ENCODE measurements around the gene DLG1.

Gene DLG1

GRCh38 chr3:197312431-197312830, 14.0 kb upstream of the DLG1 start:
- no peak for DNase-seq

DNA sequence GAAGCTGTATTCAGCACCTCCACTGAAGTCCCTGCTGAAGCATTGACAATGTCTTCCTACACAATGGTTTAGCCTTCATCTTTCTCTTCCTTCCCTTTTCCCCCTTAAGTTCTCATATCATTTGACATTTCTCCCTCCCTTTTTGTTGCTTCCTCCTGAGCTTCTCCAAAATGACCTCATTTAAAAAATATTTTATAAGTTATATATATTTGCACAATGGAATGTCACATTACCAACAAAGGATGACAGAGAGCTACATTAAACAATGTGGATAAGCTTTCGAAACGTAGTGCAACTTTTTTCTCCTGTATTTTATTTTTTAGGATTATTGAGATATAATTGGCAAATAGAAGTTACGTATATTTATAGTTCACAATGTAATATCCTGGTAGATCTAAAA, 13.2 kb upstream of the DLG1 start:
- no peak for DNase-seq

DNA sequence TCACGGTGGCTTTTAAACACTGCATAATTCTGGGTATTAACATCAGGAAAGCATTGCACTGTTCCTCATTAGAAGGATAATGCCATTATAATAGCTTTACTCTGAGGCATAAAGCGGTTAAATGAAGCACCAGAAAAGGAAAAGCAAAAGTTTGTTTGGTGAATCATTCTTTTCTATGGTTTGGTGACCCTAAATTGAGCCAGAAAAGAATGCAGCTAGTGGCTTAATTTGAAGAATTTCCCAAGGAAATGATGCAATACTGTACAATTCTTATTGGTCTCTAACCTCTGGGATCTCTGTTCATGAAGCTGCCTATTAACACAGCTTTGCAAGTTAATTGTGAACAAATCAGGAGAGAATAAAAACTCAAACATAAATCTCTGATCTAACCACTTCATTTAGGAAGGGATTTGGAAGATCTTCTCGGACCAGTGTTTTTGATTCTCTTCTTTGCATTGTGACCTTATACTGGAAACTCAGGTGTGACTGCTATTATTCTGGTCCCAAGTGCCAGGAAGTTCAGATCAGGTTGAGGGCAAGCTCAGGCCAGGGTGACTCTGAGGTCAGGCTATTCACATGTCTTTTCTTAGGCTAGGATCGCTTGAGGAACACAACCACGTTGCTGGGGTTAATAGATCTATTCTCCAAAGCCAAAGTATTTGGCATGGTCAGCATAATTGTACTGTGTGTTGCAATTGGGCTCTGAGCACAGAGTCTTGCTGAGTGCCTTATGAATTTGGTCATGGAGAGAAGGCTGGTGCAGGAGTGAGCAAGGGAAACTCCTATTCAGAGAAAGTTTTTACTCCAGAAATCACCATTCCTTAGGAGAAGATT, 11.3 kb upstream of the DLG1 start:
- no peak for DNase-seq

DNA sequence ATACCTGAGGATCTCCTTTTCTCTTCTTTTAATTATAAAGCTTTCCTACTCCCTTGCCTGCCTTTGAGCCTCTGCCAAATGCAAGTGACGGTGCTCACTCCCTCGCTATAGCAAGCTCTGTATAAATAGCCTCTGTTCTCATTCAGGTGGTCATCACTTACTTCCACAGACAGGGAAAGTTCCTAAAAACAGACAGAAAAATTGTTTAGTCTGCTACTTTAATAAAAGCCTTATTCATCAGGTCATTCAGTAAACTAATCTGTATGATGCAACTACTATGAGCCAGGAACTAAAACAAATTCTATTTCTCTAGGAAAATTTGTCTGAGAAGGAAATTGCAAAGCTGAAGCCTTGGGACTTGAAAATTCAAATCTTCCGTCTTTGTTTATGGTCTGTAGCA, 10.2 kb upstream of the DLG1 start:
- DNase-seq = no peak

DNA sequence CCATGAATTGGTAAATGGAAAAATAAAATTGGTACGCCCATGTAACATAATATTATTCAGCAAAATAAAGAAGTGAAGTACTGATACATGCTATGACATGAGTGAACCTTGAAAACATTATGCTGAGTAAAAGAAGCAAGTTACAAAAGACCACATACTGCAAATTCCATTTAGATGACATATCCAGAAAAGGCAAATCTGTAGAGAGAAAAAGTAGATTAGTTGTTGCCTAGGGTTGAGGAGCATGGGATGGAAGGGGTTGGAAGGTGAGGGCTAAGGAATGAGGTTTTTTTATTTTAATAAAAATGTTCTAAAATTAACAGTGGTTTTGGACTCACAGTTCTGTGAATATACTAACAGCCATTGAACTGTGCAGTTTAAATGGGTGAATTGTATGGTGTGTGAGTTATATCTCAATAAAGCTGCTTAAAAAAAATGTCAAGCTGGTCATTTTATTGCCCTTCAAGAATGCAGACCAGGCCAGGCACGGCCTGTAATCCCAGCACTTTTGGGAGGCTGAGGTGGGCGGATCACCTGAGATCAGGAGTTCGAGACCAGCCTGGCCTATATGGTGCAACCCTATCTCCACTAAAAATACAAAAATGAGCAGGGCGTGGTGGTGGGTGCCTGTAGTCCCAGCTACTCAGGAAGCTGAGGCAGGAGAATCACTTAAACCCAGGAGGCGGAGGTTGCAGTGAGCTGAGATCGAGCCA, 8.1 kb upstream of the DLG1 start:
- DNase-seq = no peak

DNA sequence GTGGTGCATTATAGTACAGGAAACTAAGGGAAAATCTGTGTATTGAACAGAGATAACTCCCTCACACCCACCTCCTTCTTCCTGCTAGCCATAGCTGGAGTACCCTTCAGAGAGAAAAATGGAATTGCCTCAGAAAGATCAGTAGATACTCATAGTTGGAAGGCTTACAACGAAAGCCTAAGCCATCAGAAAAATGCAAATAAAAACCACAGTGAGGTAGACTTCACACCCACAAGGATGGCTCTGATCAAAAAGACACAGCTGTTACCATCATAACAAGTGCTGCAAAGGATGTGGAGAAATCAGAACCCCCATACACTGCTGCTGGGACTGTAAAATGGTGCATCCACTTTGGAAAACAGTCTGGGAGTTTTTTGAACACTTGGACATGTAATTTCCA, 7.4 kb upstream of the DLG1 start:
- no peak for DNase-seq

DNA sequence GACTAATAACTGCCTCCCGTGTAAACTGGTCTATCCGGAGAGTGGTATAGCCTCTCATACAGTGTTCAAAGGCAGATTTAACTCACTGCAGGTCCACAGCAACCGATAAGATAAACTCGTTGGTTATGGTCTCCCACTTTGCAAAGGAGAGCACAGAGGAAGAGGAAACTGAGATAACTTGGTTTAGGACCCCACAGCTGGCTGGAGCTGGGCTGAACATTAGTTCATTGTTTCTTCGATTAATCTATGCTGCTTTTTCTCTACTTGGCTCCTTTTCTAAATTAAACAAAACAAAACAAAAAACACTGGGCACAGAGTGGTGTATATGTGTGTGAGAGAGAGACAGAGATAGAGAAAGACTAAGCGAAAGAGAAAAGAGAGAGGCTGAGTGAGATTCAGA, 5.0 kb upstream of the DLG1 start:
- peak; percentile 33 for DNase-seq

- DNase-seq = no peak
These were observed 4.4 kb upstream of the DLG1 start for GRCh38 chr3:197302696-197303341.

- no peak for DNase-seq
These were observed 3.6 kb upstream of the DLG1 start for GRCh38 chr3:197302033-197302432.

DNA sequence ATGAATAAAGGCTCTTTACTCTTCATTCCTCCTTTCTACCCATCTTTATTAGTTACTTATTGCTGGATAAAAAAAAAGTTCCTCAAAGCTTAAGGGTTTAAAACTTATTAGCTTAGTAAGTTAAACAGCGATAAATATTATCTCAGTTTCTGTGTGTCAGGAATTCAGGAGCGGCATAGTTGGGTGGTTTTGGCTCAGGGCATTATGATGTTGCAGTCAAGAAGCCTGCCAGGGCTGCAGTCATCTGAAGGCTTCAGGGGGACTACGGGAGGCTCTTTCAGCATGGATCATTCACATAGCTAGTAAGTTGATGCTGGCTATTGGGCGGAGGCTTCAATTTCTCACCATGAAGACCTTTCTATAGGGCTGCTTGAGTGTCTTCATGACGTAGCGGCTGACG, 1.9 kb upstream of the DLG1 start:
- DNase-seq = no peak

DNA sequence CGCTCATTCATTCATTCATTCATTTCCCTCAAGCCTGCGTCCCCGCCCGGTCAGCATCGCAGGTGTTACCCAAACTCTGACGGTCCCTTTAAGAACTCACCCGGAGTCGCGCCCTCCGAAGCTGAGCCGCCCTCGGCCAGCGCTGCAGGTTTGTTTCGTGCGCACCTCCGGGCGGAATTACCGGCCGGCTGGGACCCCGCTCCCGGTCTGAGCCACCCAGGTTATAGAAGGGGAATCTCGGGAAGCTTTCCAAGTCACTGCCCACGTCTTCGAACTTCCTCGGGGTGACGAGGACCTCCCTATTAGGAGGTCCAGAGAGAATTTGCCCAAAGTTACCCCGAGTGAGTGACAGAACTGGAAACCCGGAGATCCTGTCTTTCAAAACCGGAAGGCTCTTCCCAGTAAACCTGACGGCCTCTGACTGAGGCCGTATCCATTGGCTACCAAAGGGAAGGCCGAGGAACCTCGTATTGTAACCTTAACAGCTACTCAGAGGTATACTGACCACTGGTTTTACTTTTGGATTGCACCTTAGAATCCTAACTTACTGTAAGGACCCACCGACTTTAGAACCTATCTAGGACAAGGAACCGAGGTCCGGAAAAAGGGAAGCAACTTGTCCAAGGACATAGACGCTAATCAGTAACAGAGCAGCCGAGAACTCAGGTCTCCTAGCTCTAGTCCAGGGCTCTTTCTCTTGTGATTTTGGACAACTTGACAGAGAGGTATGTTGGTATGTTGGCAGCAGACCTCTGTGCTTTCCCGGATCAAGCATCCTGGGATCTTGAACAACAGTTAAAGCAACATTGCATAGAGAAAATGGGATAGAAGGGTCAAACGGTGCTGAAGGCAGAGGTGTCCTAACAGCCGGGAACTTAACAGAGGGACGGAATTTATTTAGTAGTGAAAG, 788 bp upstream of the DLG1 start:
- peak; percentile 40 for DNase-seq

- peak; percentile 79 for DNase-seq
These were observed 704 bp downstream of the DLG1 start for GRCh38 chr3:197297476-197298340.

DNA sequence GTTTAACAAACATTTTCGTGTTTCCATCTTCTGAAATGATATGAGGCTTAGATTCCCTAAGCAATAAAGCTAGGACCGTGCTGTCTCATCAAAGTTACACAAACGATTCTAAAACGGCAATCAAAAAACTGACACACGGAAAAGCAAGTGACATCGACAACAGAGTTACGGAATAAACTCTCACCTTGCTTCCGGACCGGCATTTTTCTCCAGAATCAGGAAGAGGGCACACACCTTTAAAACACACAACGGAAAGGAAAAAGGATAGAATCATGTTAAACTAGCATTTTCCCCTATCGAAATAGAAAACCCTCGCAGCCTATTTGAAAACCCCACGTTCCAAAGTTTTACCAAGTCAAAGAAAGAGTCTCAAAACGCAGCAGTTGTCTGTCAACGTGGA, 1.4 kb downstream of the DLG1 start:
- no peak for DNase-seq

GRCh38 chr3:197296545-197296944, 1.9 kb downstream of the DLG1 start:
- DNase-seq = no peak

- peak; percentile 26 for DNase-seq
These were observed 2.5 kb downstream of the DLG1 start for GRCh38 chr3:197295871-197296270.

DNA sequence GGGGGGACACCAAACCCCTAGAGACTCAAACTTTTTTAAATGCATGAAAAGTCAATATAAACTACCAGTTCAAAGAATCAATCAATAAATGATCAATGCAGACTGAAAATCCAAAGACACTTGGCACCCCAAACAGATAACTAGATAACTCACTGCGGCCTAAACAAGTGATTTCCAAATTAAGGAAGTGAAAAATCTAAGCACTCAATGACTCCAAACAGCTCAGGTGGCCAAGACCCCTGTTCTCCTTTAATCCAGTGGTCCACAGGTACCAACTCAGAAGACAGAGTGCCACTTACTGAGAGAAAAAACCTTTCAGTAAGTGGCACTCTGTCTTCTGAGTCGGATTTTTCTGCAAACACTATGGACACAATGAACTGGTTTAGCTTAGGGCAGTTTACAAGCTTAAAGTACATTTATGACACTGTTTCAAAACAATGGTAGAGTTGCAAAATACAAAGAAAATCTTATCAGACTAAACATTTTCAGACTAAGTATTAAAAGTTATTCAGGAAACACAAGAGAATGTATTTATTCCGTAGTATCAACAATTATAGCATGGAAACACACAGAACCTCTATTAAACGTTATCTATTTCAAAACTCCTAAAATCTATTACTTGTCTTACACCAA, 4.7 kb downstream of the DLG1 start:
- no peak for DNase-seq

DNA sequence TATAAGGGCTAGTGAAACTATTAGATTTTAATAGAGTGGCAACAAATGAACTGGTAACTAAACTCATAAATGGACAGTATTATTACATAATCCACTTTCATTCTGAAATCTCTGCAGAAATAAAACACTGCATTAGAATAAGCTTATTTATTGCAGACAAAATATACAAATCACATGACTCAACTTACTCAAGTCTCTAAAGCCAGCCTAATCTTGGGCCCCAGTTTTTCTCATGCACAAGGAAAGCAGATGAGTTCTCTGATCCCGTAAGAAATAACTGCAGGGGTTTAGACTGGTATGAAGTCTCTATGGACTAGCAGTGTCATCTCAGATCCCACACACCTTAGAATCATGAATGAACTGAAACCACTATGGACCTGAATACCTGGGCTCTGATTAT, 5.8 kb downstream of the DLG1 start:
- no peak for DNase-seq

DNA sequence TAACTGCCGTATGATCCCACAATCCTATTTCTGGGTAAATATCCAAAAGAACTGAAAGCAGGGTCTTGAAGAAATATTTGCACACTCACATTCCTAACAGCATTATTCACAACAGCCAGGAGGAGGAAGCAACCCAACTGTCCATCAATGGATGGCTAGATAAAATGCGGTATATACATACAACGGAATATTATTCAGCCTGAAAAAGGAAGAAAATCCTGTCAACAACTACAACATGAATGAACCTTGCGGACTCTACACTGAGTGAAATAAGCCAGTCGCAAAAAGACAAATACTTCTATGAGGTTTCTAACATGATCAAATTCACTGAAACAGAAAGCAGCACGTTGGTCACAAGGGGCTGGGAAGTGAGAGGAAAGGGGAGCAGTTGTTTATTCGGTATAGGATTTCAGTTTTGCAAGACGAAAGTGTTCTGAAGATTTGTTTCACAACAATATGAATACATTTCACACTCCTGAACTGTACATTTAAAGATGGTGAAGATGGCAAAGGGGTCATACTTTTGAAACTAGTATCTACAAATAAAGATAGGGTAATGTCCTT, 6.2 kb downstream of the DLG1 start:
- no peak for DNase-seq

- DNase-seq = no peak
These were observed 8.7 kb downstream of the DLG1 start for GRCh38 chr3:197289726-197290125.

GRCh38 chr3:197286678-197287077, 11.7 kb downstream of the DLG1 start:
- no peak for DNase-seq

DNA sequence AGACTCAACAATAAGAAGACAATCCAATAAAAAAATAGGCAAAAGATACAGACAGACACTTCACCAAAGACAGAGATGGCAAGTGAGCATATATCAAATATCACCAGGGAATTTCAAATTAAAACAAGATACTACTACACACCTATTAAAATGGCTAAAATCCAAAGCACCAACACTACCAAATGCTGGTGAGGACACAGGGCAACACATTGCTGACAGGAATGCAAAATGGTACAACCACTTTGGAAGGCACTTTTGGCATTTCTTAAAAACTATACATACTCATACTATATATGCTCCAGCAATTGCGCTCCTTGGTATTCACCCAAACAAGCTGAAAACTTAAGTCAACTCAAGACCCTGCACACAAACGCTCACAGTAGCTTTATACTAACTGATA, 12.9 kb downstream of the DLG1 start:
- no peak for DNase-seq

All from midbrain (tissue), 1 donor.